ENCODE data around the gene AKIRIN2. TPM values are rescaled to one million over a fixed set of nuclear protein-coding genes. Genes with fewer than 3 reads are reported as not detected.
A peak's percentile ranks its signal among the peaks of the same experiment; 100 is the strongest.

Gene AKIRIN2
- total and polyA plus RNA-seq, 2 of the 13 experiments (the other 11 are each of a cell fraction or from before 2014, with no cell fraction given): 15.6 to 23.4 TPM

- in situ Hi-C loops (cut with HindIII; ENCODE audit: extremely low pct_ligation_motif_present, low pct_unique_long_range_greater_than_20kb) (no loop called here), intact Hi-C loops (cut with micrococcal nuclease; ENCODE audit: unreplicated experiment) (no loop called here)
- Histone ChIP-seq H3K4me2 (ENCODE audit: low read depth, low read length) (no peak overlapping the region), H3K27ac (ENCODE audit: extremely low read length, insufficient read depth, low read length) (no peak overlapping the region), H3K9me3 (ENCODE audit: low read length) (no peaks in the 10 kb centered on the region), H3K9ac (ENCODE audit: insufficient read depth, low read depth, low read length) (no peak overlapping the region), H3K36me3 (replicated peaks in 1 of 2; ENCODE audit: control insufficient read depth in 1 of 2, insufficient read depth in 2 of 2, low read length in 2 of 2) (peaks cover 3 to 13% of the 10 kb centered on the region in 2 experiments; a peak in 4 of 5 replicates), H3K4me1 (ENCODE audit: insufficient read depth, low read length) (peaks cover 10% of the 10 kb centered on the region), H3K79me2 (ENCODE audit: insufficient read depth, low read length) (no peaks in the 10 kb centered on the region), H4K20me1 (ENCODE audit: insufficient read depth, low read length) (no peaks in the 10 kb centered on the region), H3K4me3 (replicated peaks in 1 of 3; ENCODE audit: insufficient read depth in 1 of 3, low read depth in 2 of 3, low read length in 3 of 3) (no peak overlapping the region), H3K27me3 (ENCODE audit: control insufficient read depth in 1 of 2, insufficient read depth in 2 of 2, low read length in 2 of 2) (no peaks in the 10 kb centered on the region), H2AFZ (ENCODE audit: low read length) (no peak overlapping the region)
- DNase-seq (ENCODE audit: low spot score) (no peak), ATAC-seq (no peak), FAIRE-seq (no peak)
- ChIA-PET CTCF (ENCODE audit: low intra/inter-chr PET ratio, low total read pairs) (no interaction called here), POLR2A (no interaction called here)
- 0 out of 2 replicates have a peak, but pooled peaks have one; percentile 23 for TF ChIP-seq FOSL2 (CRISPR knock-in tag; IDR thresholded peaks at IDR 0.05)
- TF ChIP-seq FOXK1 (CRISPR knock-in tag; IDR thresholded peaks at IDR 0.05; ENCODE audit: borderline replicate concordance, low read depth): no peak
- no TSS peak for BruUV-seq (replicated peaks)
Observed at GRCh38 chr6:87660226-87660911, 41.7 kb downstream of the AKIRIN2 start.

GRCh38 chr6:87658516-87658915 is 43.5 kb downstream of the AKIRIN2 start:
- ATAC-seq (no peak), DNase-seq (ENCODE audit: low spot score) (no peak), FAIRE-seq (no peak)
- in situ Hi-C loops (cut with HindIII; ENCODE audit: extremely low pct_ligation_motif_present, low pct_unique_long_range_greater_than_20kb): no loop called here
- H3K4me2 ChIP-seq (ENCODE audit: low read depth, low read length): no peak overlapping the region
- TF ChIP-seq ZNF496 (CRISPR knock-in tag; IDR thresholded peaks at IDR 0.05; ENCODE audit: insufficient replicate concordance): no peak
- no peak for TF ChIP-seq POLR2G (IDR thresholded peaks at IDR 0.05; ENCODE audit: low read depth, low read length)
- TF ChIP-seq RELA (CRISPR knock-in tag; IDR thresholded peaks at IDR 0.05): no peak
- no peak for TF ChIP-seq GPBP1L1 (CRISPR knock-in tag; IDR thresholded peaks at IDR 0.05)
- TF ChIP-seq FOXK1 (CRISPR knock-in tag; IDR thresholded peaks at IDR 0.05; ENCODE audit: borderline replicate concordance, low read depth): no peak
- TF ChIP-seq ZNF501 (CRISPR knock-in tag; IDR thresholded peaks at IDR 0.05): no peak
- no peak for TF ChIP-seq MAF1 (CRISPR knock-in tag; IDR thresholded peaks at IDR 0.05; ENCODE audit: borderline replicate concordance)
- no peak for TF ChIP-seq GMEB2 (CRISPR knock-in tag; IDR thresholded peaks at IDR 0.05; ENCODE audit: low read depth)
- no peak for TF ChIP-seq RBAK (CRISPR knock-in tag; IDR thresholded peaks at IDR 0.05)
- no peak for TF ChIP-seq ZNF138 (CRISPR knock-in tag; IDR thresholded peaks at IDR 0.05; ENCODE audit: low read depth)
- TF ChIP-seq HNF4A (CRISPR knock-in tag; IDR thresholded peaks at IDR 0.05): no peak
- TF ChIP-seq RFX5 (IDR thresholded peaks at IDR 0.05; ENCODE audit: low read depth, low read length): no peak
- TF ChIP-seq ZNF296 (CRISPR knock-in tag; conservative IDR thresholded peaks at IDR 0.05): no peak
- no peak for TF ChIP-seq SSRP1 (CRISPR knock-in tag; IDR thresholded peaks at IDR 0.05)
- no peak for TF ChIP-seq ZNF792 (CRISPR knock-in tag; IDR thresholded peaks at IDR 0.05)
- no peaks in the 10 kb centered on the region for H4K20me1 ChIP-seq (ENCODE audit: insufficient read depth, low read length)
- no peaks in the 10 kb centered on the region for H3K9me3 ChIP-seq (ENCODE audit: low read length)
- CTCF ChIA-PET (ENCODE audit: low intra/inter-chr PET ratio, low total read pairs): no interaction called here
- POLR2A ChIA-PET: interaction anchor here (0.7 kb wide), 1 partner anchor 312 kb away, joined by 3 read pairs; no protein-coding TSS in a partner anchor
- intact Hi-C loops (cut with micrococcal nuclease; ENCODE audit: unreplicated experiment): no loop called here
- H3K4me3 ChIP-seq (replicated peaks in 1 of 3; ENCODE audit: insufficient read depth in 1 of 3, low read depth in 2 of 3, low read length in 3 of 3): no peak overlapping the region
- no peaks in the 10 kb centered on the region for H3K79me2 ChIP-seq (ENCODE audit: insufficient read depth, low read length)
- BruUV-seq (replicated peaks): no TSS peak
- peaks cover 7% of the 10 kb centered on the region for H3K4me1 ChIP-seq (ENCODE audit: insufficient read depth, low read length)
- peaks cover 4 to 19% of the 10 kb centered on the region in 2 experiments; a peak in 4 of 5 replicates for H3K36me3 ChIP-seq (replicated peaks in 1 of 2; ENCODE audit: control insufficient read depth in 1 of 2, insufficient read depth in 2 of 2, low read length in 2 of 2)
- H3K27me3 ChIP-seq (ENCODE audit: control insufficient read depth in 1 of 2, insufficient read depth in 2 of 2, low read length in 2 of 2): no peaks in the 10 kb centered on the region
- no peak overlapping the region for H2AFZ ChIP-seq (ENCODE audit: low read length)
- no peak overlapping the region for H3K9ac ChIP-seq (ENCODE audit: insufficient read depth, low read depth, low read length)
- H3K27ac ChIP-seq (ENCODE audit: extremely low read length, insufficient read depth, low read length): no peak overlapping the region
